Iris pigment epithelial cell (primary cell): ENCODE data around the gene PLEKHG3.

Experiments used
- DNase-seq: peaks from one replicate; pipeline ENCODE4 v3.0.0-alpha.2; 2011; ENCODE audit warnings: low read depth

Gene PLEKHG3

GRCh38 chr14:64727551-64728071 lies 23.4 kb downstream of the PLEKHG3 start:
- no peak for DNase-seq

DNA sequence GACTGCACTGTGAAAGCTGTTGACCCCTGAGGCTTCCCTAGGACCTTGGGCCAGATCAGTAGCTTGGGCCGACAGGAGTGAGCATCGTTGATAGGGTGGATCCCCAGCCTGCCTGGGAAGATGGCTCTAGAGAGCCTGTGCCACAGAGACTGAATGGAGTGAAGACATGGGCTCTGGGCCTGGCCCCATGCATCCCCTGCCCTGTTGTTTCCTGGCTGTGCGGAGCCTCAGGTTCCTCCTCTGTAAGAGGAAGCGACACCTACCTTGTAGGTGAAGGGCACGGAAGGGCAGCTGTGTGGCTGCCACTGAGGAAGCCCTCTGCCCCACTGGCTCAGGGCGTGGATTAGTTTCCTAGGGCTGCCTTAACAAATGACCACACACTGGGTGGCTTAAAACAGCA lies 23.9 kb downstream of the PLEKHG3 start:
- DNase-seq: no peak

DNA sequence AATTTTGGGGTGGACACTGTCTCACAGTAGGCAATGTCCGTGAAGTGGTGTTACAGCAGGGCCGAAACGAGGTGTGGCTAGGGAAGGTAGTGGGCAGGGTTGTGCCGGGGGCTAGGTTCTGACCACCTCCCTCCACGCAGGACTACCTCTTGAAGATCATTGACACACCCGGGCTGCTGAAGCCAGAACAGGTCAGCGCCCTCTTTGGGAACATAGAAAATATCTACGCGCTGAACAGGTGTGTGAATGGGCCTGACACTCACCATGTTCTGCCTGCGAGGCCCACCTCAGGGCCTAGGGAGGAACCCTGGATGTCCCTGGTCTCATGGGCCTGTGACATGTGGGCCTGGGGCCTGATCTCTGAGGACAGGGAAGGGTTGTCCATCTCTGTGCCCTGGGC lies 24.6 kb downstream of the PLEKHG3 start:
- DNase-seq: no peak

GRCh38 chr14:64729386-64730060 lies 25.3 kb downstream of the PLEKHG3 start:
- DNase-seq: no peak

DNA sequence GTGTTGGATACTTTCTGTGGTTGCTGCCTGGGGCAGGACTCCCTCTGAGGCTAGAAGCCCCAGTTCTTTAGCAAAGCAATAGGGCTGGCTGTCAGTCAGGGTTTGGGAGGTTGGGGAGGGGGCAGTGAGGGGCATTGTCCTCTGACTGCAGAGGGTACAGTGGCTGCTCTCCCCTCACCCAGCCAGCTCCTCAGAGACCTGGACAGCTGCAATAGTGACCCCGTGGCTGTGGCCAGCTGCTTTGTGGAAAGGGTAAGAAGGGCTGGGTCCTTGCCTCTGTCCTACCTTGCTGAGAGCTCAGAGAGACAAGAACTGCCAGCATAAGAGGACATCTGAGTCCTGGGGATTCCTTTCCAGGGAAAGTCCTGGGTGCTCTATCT lies 25.8 kb downstream of the PLEKHG3 start:
- DNase-seq: no peak

DNA sequence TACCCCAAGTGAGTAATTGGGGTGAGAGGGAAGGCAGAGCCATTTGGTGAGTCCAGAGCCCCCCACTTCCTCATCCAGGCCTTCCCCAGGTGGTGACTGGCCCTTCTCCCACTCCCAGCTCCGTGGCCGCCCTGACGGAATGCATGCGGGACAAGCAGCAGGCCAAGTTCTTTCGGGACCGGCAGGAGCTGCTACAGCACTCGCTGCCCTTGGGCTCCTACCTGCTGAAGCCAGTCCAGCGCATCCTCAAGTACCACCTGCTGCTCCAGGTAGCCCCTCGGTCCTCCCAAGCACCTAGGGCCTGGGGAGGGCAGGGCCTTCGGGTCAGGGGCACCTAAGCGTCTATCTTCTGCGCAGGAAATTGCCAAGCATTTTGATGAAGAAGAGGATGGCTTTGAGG lies 26.5 kb downstream of the PLEKHG3 start:
- no peak for DNase-seq

GRCh38 chr14:64731141-64731581 lies 26.9 kb downstream of the PLEKHG3 start:
- DNase-seq: no peak

GRCh38 chr14:64732066-64732465 lies 27.8 kb downstream of the PLEKHG3 start:
- DNase-seq: no peak

DNA sequence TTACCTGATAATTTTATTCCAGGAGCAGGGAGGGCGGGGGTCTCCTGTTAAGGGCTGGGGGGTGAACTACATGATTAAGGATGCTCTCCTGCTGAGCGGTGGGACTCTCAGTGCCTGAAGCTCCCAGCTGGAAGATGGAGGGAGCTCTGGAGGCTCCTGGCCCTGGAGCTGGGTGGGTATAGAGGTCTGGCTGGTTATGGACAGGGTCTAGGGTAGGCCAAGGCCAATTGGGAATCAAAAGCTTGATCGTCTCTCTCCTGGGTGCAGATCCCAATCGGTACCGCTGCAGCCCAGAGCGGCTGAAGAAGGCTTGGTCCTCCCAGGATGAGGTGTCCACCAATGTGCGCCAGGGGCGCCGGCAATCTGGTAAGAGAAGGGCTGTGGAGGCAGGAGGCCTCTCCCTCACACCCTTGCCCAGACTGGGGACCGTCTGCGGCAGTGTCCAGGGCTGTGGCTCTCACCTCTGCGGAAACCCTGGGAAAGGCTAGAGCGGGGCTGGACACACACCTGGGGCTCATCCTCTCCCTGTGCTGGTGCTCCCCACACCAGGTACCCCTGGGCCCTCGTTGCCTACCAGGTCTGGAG lies 28.4 kb downstream of the PLEKHG3 start:
- no peak for DNase-seq

- no peak for DNase-seq
These were observed 29.1 kb downstream of the PLEKHG3 start for GRCh38 chr14:64733321-64733720.

DNA sequence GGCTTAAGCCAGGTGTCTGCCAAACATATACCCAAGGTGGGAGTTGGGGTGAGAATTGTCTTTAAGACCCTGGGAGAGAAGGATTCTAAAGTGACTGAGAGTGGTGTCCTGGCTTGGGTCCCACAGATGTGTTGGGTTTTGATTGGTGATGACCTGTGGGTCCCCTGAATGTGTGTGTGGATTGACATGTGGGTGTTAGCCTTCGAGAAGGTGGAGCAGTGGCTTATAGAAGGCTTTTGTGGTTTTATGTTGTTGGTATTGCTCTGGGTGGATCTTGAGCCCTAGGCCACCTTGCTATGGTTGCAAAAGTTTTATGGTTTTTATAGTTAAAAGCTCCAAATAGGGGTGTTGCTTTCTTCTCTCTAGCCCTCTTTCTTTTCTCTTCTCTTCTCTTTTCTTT lies 29.7 kb downstream of the PLEKHG3 start:
- DNase-seq: no peak

DNA sequence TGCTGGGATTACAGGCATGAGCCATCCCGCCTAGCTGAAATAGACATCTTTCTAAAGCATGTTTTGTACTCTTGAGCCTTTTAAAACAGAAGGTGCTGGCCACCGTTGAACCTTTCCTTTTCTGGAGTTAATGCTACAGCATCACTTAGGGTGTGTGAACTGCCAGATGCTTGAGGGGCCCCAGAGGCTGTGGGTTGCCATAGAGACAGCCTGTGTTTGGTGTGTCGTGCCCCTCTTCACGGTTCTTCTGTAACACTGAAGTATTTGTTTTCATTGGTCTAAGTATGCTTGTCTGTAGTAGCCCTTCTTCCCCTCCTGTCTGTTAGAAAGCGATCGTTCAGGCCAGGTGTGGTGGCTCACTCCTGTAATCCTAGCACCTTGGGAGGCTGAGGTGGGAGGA lies 30.8 kb downstream of the PLEKHG3 start:
- no peak for DNase-seq

DNA sequence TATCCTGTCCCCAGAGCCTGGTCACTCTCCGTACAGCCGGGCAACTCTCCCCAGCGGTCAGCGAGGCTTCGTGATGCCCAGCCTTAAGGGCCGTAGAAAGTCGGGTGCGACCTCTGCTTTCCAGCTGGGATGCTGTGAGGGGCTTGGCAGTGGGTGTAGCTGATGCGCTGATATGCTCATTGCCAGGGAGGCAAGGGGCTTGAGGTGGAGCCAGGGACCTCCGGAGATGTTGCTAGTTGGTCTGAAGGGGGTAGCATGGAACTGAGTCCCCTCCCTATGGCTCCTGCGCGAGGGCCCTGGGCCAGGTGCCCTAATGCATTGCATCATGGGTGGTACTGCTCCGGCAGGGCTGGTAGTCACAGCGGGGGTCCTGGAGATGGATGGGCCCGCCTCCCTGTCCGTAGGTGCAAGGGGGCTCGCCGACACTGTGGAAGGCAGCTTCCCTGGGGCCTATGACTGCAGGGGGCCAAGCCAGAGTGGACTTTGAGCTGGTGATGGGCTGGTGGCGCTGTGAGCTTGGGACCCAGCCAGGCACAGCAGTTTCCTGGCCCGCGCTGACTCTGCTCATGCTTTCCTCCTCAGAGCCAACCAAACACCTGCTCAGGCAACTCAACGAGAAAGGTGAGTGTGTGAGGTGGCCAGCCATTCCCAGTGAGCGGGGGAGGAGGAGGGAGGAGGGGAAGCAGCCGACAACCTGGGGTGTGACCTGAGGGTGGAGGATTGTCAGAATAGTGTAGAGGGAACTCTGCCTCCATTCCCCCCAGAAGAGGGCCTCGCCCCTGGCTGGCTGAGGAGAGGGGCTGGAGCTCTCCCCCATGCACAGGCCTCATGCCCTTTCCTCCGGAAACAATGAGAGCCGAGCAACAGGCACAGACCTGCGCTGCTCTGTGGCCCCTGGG lies 32.3 kb downstream of the PLEKHG3 start:
- DNase-seq: no peak

- no peak for DNase-seq
These were observed 33.4 kb downstream of the PLEKHG3 start for GRCh38 chr14:64737391-64738280.

- DNase-seq: no peak
These were observed 34.1 kb downstream of the PLEKHG3 start for GRCh38 chr14:64738281-64738804.

DNA sequence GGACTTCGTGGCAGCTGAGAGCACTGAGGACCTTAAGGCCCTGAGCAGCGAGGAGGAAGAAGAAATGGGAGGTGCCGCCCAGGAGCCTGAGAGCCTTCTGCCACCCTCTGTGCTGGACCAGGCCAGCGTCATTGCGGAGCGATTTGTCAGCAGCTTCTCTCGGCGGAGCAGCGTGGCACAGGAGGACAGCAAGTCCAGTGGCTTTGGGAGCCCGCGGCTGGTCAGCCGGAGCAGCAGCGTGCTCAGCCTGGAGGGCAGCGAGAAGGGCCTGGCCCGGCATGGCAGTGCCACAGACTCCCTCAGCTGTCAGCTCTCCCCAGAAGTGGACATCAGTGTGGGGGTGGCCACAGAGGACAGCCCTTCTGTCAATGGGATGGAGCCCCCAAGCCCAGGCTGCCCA lies 37.0 kb downstream of the PLEKHG3 start:
- no peak for DNase-seq

- no peak for DNase-seq
These were observed 37.7 kb downstream of the PLEKHG3 start for GRCh38 chr14:64741961-64742360.

DNA sequence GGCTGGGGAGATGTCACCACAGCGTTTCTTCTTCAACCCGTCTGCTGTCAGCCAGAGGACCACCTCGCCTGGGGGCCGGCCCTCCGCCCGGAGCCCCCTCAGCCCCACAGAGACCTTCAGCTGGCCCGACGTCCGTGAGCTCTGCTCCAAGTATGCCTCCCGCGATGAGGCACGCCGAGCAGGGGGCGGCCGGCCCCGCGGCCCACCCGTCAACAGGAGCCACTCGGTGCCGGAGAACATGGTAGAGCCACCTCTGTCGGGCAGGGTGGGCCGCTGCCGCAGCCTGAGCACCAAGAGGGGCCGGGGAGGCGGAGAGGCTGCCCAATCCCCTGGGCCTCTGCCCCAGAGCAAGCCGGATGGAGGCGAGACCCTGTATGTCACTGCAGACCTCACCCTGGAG lies 38.8 kb downstream of the PLEKHG3 start:
- no peak for DNase-seq

GRCh38 chr14:64745511-64746091 lies 41.4 kb downstream of the PLEKHG3 start:
- peak; percentile 66 for DNase-seq

DNA sequence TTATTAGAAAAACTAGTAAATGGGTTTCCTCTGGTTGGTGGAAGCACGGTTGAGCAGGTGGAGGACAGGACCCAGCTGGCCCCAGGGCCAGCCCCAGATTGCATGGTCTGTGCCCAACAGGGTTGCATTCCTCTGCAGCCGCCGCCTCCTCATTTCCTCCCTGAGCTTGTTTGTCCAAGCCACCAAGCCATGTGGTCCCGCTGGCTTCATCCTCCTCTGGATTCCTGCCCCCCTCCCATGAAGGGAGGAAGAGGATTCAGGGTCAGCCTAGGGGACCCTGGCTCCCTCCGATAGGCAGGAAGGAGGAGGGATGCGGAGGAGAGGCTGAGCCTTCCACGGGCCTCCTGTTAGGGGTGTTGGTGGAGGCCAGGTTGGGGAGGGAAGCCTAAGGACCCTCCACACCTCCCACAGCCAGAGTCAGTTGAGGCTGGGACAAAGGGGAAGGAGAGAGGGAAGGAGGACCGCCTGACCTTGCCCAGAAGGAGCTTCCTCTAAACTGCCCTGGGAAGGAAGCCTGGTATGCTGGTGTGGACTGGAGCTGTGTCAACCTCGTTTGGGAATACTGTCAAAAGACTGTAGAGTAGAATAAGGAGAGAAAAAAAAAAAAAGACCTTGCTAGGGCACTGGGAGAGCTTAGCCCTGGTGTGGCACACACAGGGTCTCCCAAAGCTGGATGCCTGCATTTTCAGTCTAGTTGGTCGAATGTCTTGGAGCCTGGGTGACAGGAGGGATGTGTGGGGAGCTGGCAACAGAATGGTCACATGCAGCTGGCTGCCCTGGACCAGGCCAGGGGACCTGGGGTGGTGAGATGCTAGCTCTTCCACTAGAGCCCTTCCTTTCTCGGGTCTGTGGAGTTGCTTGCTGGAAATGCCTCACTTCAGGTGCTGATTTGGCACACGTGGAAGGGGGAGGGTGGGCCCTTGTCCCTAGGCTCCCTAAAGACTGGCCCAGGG lies 42.4 kb downstream of the PLEKHG3 start:
- no peak for DNase-seq
